Kidney glomerular epithelial cell (primary cell): ENCODE data around the gene SIGMAR1.
"Not testable (repeated sequence)": the region's sequence is repeated elsewhere in the genome, so short reads cannot be mapped to it uniquely, and the experiment has no call there.

Experiments used
- DNase-seq: peaks from one replicate; lab custom pipeline; 2025; lab: John Stamatoyannopoulos, UW

Gene SIGMAR1

GRCh38 chr9:34654323-34655051, 16.9 kb upstream of the SIGMAR1 start:
- no peak for DNase-seq

- DNase-seq, result no peak
Observed at GRCh38 chr9:34653151-34654072, 15.8 kb upstream of the SIGMAR1 start.

GRCh38 chr9:34652602-34653000, 15.0 kb upstream of the SIGMAR1 start:
- DNase-seq, result no peak

GRCh38 chr9:34651876-34652601, 14.5 kb upstream of the SIGMAR1 start, which contains the start of gene IL11RA:
IL11RA (plus strand) TSS chr9:34652185; CDS start chr9:34655218, 3,033 bp downstream.
- DNase-seq, result peak; percentile 60

GRCh38 chr9:34651321-34651720, 13.7 kb upstream of the SIGMAR1 start:
- DNase-seq, result no peak

GRCh38 chr9:34650816-34651215, 13.2 kb upstream of the SIGMAR1 start:
- no peak for DNase-seq

GRCh38 chr9:34648673-34649072, 11.1 kb upstream of the SIGMAR1 start:
- no peak for DNase-seq

GRCh38 chr9:34647651-34648050, 10.1 kb upstream of the SIGMAR1 start:
- no peak for DNase-seq

GRCh38 chr9:34647084-34647403, 9.5 kb upstream of the SIGMAR1 start:
- no peak for DNase-seq

- peak; percentile 80 for DNase-seq
Observed at GRCh38 chr9:34646211-34647083, 8.9 kb upstream of the SIGMAR1 start, which contains the start of gene GALT. GALT (plus strand) TSS chr9:34646675; CDS start chr9:34646705, 30 bp downstream.

- DNase-seq, result no peak
Observed at GRCh38 chr9:34644766-34645314, 7.3 kb upstream of the SIGMAR1 start.

- no peak for DNase-seq
Observed at GRCh38 chr9:34642679-34643078, 5.1 kb upstream of the SIGMAR1 start.

GRCh38 chr9:34639322-34639721, 1.7 kb upstream of the SIGMAR1 start:
- not testable (repeated sequence) for DNase-seq

GRCh38 chr9:34638138-34638445, 505 bp upstream of the SIGMAR1 start:
- DNase-seq, result no peak

- DNase-seq, result no peak
Observed at GRCh38 chr9:34636791-34637355, 714 bp downstream of the SIGMAR1 start.

GRCh38 chr9:34635556-34635955, 2.0 kb downstream of the SIGMAR1 start:
- DNase-seq, result no peak

- no peak for DNase-seq
Observed at GRCh38 chr9:34634551-34635248, 2.9 kb downstream of the SIGMAR1 start.

- peak; percentile 80 for DNase-seq
Observed at GRCh38 chr9:34633851-34634550, 3.6 kb downstream of the SIGMAR1 start.

- DNase-seq, result no peak
Observed at GRCh38 chr9:34633166-34633565, 4.4 kb downstream of the SIGMAR1 start.
